NCI-H345 treated with DMSO at 0.1 percent for 48 hours (cell line): Measurements from ENCODE around the gene ERC1.

Experiments used
- DNase-seq: peaks from one replicate; lab custom pipeline; 2025; ENCODE audit not compliant: unreplicated experiment; lab: John Stamatoyannopoulos, UW

The ERC1 gene

GRCh38 chr12:1529862-1530591 is 539.0 kb downstream of the ERC1 start:
- DNase-seq: no peak

DNA sequence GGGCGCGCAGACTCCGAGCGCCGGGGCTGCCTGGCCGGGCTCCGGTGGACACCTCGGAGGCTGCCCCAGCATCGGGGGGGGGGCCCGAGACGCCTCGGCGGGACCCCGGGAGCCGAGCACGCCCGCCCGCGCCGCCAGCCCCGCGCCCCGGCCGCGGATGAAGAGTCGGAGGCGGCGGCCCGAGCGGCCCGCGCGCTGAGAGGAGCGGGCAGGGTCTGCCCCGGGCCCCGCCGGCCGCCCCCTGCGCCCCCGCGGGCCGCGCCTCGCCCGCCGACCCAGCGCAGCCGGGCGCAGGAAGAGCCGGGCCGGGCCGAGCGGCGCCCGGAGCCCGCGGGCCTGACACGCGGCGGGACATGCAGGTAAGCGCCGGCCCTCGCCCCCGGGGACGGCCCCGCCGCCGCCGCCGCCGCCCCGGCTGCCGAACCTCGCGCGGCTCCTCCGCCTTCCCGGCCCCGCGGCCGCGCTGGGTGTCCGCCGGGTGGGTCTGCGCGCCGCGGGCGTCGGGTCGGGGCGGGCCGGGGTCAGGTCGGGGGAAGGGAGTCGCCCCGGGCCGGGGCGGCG is 539.6 kb downstream of the ERC1 start:
- DNase-seq: no peak

- no peak for DNase-seq
These were observed 540.2 kb downstream of the ERC1 start for GRCh38 chr12:1531153-1531653.

DNA sequence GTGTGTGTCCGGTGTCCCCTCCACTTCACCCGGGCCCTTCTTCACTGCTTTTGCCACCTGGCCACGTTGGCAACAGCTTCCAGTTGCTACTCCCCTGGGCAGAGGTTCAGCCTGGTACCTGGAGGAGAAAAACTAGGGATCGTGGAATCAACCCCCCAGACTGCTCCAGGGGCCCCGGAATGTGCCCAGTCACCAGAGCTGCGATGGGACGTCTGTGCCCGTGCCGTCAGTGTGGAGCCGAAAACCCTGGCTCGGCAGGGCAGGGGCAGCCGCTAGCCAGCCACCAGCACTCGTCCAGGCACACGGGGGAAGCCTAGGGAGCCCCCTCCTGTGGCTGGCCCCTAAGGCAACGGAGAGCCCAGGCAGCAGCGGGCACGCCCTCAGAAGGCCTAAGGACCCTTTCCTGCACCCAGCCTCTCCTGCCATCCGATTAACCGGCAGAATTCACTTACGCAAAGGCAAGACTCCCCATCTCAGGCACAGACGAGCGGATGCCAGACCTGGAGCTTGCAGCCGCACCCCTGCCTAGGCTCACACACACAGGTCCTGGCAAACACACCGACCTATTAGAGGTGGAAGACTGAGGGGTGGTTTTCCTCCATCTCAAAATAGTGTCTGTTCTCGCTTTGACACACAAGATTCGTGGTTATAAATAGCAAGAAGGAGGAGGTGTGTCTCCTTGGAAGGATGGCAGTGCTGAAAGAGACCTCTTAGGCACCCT is 540.8 kb downstream of the ERC1 start:
- DNase-seq: no peak

DNA sequence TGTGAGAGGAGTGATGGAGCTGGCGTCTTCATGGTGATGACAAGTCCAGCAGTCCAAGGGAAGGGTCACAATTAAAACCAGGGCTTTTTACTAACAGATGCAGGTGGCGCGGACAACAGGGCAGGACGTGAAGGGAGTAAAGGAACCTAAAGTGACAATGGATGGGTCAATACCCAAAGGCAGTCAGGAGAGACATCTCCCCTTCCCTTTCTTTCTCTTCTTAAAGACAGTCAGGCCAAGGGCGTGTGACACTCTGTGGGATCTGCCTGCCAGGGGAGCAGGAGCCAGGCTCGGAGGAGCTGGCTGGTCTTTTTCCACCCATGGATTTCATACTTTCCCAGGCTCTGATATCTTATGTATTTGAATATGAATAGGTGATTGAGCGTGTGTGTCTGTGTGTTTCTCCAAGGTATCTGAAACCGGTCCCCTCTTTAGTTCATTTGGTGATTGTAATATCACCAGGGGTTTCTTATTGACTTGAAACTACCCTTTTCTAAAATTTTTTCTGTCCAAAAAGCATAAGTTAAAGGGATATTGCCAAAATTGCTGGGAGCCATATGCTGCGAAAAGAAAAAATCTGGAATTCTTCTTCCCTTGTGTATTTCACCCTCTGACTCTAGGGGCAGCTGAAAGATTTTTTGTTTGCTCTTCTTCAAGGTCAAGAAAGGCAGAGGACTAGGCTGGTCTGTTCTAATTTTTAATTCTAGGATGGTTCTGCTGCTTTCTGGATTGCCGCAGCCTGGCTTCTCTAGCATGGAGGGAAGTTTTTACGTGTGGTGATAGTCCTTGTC is 541.5 kb downstream of the ERC1 start:
- DNase-seq: no peak

DNA sequence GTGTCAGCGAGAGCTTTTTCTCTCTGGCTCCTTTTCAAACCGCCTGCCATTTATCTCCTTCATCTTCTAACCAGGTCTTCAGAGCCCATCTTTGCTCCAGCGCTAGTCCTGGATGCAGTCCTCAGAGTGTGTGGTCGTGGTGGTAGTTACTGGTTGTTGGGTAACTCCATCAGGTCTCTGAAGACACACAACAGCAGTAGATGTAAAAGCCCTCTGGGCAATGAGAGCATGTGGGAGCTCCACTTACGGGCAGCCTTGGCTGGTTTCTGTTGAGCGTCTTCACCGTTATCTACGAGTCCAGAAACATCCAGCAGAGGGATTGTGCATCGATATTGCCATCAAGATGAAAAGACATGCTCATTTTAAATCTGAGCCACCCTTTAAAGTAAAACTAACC is 542.2 kb downstream of the ERC1 start:
- DNase-seq: no peak

- no peak for DNase-seq
These were observed 542.7 kb downstream of the ERC1 start for GRCh38 chr12:1533602-1534304.

DNA sequence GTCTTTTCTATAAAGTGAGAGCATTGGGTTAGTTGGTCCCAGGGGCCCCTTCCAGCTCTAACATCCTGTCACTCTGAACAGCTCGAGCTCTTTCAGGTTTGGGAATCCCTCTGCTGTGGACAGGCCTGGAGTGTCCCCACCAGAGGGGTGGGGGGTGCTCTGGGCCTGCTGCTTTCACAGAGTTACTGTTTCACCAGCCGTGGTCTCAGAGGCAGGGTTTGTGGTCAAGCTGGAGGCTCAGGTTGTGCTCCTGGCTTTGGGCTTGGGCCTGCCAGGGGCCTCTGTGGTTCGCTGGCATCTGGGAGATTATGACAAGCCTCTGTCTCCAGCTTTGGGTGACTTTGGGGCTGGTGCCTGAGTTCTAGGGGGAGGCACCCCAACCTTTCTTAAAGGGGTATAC is 543.7 kb downstream of the ERC1 start:
- no peak for DNase-seq

DNA sequence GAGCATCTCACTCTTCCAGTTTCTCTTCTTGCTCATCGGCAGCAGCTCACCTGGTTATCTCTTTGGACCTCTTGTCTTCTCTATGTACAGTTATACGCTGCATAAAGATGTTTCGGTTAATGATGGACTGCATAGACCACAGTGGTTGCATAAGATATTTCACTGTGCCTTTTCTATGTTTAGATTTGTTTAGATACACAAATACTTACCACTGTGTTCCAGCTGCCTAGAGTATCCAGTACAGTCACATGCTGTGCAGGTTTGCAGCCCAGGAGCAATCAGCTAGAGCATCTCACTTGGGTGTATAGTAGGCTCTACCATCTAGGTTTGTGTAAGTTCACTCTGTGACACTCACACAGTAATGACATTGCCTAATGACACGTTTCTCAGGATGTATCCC is 545.8 kb downstream of the ERC1 start:
- no peak for DNase-seq

- no peak for DNase-seq
These were observed 548.1 kb downstream of the ERC1 start for GRCh38 chr12:1539135-1539534.

DNA sequence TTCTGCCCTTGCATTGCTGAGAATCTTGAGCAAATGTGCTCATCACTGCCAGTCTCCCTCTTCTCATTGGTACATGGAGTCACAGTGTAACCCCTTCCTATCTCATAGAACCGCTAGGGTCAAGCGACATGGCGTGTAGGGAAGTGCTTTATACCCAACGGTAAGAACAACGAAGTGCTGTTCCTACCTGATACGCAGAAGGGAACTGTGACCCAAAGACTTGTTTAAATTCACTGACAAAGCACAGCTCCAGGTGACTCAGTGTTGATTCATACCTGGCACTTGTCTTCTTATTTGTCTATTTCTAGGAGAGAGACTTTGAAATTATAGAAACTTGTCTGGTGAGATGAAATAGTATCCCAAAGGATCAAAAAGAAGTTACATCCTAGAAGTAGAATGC is 549.7 kb downstream of the ERC1 start:
- no peak for DNase-seq

- DNase-seq: no peak
These were observed 551.6 kb downstream of the ERC1 start for GRCh38 chr12:1542599-1542998.

DNA sequence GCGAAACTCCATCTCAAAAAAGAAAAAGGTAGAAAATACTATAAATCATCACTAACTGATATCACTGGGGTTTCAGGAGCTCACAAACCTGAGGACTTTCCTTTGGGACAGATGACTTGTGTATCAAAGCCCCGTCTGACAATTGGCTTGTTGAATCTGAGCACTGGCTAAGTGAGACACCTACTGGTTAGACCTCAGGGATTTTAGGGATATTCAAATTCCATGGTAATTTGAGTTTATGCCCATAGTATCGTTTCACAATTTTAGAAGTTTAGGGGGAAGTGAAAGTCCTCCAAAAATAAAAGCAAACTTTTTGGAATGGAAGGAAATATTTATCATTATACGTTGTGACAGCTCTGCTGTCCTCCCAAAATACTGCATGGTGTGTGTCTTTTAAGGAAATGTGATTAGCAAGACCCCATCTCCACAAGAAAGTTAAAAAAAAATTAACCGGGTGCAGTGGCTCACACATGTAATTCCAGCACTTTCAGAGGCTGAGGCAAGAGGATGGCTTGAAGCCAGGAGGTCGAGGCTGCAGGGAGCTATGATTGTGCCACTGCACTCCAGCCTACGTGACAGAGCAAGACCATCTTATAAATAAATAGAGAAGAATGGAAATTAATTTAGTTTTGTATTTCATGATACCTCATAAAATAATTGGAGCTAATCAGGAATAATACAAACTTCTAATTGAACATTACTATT is 554.1 kb downstream of the ERC1 start:
- DNase-seq: no peak
